ENCODE results near the gene TTC31.

TTC31 gene

GRCh38 chr2:74439373-74439772 is 43.5 kb upstream of the TTC31 start:
- TF ChIP-seq FOXP2 (optimal IDR thresholded peaks at IDR 0.05; ENCODE audit: borderline replicate concordance, extremely low read depth, extremely low read length, insufficient read depth) = no peak
- TF ChIP-seq, protein P1, sequence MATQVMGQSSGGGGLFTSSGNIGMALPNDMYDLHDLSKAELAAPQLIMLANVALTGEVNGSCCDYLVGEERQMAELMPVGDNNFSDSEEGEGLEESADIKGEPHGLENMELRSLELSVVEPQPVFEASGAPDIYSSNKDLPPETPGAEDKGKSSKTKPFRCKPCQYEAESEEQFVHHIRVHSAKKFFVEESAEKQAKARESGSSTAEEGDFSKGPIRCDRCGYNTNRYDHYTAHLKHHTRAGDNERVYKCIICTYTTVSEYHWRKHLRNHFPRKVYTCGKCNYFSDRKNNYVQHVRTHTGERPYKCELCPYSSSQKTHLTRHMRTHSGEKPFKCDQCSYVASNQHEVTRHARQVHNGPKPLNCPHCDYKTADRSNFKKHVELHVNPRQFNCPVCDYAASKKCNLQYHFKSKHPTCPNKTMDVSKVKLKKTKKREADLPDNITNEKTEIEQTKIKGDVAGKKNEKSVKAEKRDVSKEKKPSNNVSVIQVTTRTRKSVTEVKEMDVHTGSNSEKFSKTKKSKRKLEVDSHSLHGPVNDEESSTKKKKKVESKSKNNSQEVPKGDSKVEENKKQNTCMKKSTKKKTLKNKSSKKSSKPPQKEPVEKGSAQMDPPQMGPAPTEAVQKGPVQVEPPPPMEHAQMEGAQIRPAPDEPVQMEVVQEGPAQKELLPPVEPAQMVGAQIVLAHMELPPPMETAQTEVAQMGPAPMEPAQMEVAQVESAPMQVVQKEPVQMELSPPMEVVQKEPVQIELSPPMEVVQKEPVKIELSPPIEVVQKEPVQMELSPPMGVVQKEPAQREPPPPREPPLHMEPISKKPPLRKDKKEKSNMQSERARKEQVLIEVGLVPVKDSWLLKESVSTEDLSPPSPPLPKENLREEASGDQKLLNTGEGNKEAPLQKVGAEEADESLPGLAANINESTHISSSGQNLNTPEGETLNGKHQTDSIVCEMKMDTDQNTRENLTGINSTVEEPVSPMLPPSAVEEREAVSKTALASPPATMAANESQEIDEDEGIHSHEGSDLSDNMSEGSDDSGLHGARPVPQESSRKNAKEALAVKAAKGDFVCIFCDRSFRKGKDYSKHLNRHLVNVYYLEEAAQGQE (IDR thresholded peaks at IDR 0.05; ENCODE audit: insufficient read depth in 1 of 2, low read depth in 2 of 2, low read length in 2 of 2) = no peak
- no peak for TF ChIP-seq SIN3A (IDR thresholded peaks at IDR 0.05; ENCODE audit: borderline replicate concordance, insufficient read depth, low read length)
- no peak for TF ChIP-seq POLR2AphosphoS5 (IDR thresholded peaks at IDR 0.05; ENCODE audit: low read depth, low read length)
- TF ChIP-seq TAF1 (IDR thresholded peaks at IDR 0.05; ENCODE audit: borderline replicate concordance, insufficient read depth, low read length) = no peak

- no peak for TF ChIP-seq SIN3A (IDR thresholded peaks at IDR 0.05; ENCODE audit: borderline replicate concordance, insufficient read depth, low read length)
- no peak for TF ChIP-seq TAF1 (IDR thresholded peaks at IDR 0.05; ENCODE audit: borderline replicate concordance, insufficient read depth, low read length)
- no peak; the same call in 1 of the 2 replicates for TF ChIP-seq POLR2AphosphoS5 (IDR thresholded peaks at IDR 0.05; ENCODE audit: low read depth, low read length)
- TF ChIP-seq, protein P1 (IDR thresholded peaks at IDR 0.05; ENCODE audit: insufficient read depth in 1 of 2, low read depth in 2 of 2, low read length in 2 of 2) = no peak
- no peak for TF ChIP-seq FOXP2 (optimal IDR thresholded peaks at IDR 0.05; ENCODE audit: borderline replicate concordance, extremely low read depth, extremely low read length, insufficient read depth)
Measured at GRCh38 chr2:74439803-74440377, 43.0 kb upstream of the TTC31 start.

DNA sequence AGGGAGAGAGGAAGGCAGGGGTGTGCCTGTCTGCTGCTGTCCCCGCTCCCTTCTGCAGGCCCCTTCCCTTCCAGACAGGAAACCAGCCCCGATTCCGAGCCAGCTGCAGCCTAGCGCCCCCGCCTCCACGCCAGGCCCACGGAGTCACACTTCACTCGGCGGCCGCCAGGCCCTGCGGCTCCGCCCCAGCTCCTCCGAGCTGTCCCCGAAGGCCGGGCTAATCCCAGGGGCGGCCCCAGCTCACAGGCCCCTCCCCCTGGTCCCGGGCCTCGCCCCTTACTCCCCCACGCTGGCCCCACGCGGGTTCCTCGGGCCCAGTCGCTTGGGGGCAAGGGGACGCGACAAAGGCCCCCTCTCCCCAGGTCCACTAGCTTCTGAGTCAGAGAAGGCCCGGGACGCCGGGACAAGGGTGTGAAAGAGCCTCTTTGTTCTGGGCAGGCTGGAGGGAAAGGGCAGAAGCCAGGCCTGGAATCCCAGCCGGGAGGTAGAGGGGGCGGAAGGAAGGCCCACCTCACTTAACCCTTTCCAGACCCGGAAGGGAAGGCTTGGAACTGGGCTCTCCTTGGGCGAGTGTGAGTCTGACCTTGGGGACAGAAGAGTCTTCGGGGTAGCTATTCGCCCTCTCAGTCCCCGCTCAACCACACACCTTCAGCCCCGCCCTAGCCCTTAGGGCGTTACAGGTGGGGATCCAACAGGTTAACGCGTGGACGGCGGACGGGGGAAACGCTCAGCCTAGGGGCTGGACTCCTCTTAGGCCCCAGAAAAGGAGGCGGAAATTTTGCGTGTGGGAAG is 42.3 kb upstream of the TTC31 start:
- TF ChIP-seq SIN3A (IDR thresholded peaks at IDR 0.05; ENCODE audit: borderline replicate concordance, insufficient read depth, low read length) = peak; percentile 78; the same call in 1 of the 2 replicates
- TF ChIP-seq, protein P1 (IDR thresholded peaks at IDR 0.05; ENCODE audit: insufficient read depth in 1 of 2, low read depth in 2 of 2, low read length in 2 of 2) = 0 out of 4 replicates have a peak, but pooled peaks of 1 of the 2 experiments have one; percentile 50
- TF ChIP-seq TAF1 (IDR thresholded peaks at IDR 0.05; ENCODE audit: borderline replicate concordance, insufficient read depth, low read length) = peak; percentile 84; the same call in 1 of the 2 replicates
- TF ChIP-seq FOXP2 (optimal IDR thresholded peaks at IDR 0.05; ENCODE audit: borderline replicate concordance, extremely low read depth, extremely low read length, insufficient read depth) = peak; percentile 84
- peak; percentile 84 for TF ChIP-seq POLR2AphosphoS5 (IDR thresholded peaks at IDR 0.05; ENCODE audit: low read depth, low read length)

- TF ChIP-seq, protein P1 (IDR thresholded peaks at IDR 0.05; ENCODE audit: insufficient read depth in 1 of 2, low read depth in 2 of 2, low read length in 2 of 2) = no peak
- no peak for TF ChIP-seq FOXP2 (optimal IDR thresholded peaks at IDR 0.05; ENCODE audit: borderline replicate concordance, extremely low read depth, extremely low read length, insufficient read depth)
- no peak for TF ChIP-seq SIN3A (IDR thresholded peaks at IDR 0.05; ENCODE audit: borderline replicate concordance, insufficient read depth, low read length)
- TF ChIP-seq POLR2AphosphoS5 (IDR thresholded peaks at IDR 0.05; ENCODE audit: low read depth, low read length) = no peak
- TF ChIP-seq TAF1 (IDR thresholded peaks at IDR 0.05; ENCODE audit: borderline replicate concordance, insufficient read depth, low read length) = no peak
Measured at GRCh38 chr2:74441170-74441689, 41.7 kb upstream of the TTC31 start.

Measured in PFSK-1 (cell line).